Breast epithelium (tissue), 3 donors: ENCODE data around the gene PTDSS2.

Experiments used
- CTCF ChIP-seq, 3 donors: fragments of 450-650 bp; IDR thresholded peaks; one replicate each; pipeline ENCODE4 v1.5.1; 2016 to 2017; ENCODE audit warnings: antibody characterized with exemption in 3 of 3, mild to moderate bottlenecking in 3 of 3, moderate library complexity in 3 of 3
- POLR2A ChIP-seq: fragments of 450-650 bp; IDR thresholded peaks from one replicate; pipeline ENCODE4 v1.6.1; 2016; ENCODE audit warnings: antibody characterized with exemption, mild to moderate bottlenecking, moderate library complexity

GRCh38 chr11:535210-535518 is 85.1 kb downstream of the PTDSS2 start:
- no peak for TF ChIP-seq CTCF (IDR thresholded peaks at IDR 0.05)
- TF ChIP-seq POLR2A, result no peak
